Rectal smooth muscle tissue (tissue), 1 donor: ENCODE measurements around the gene SPATA3.

Experiments used
- H3K27ac ChIP-seq: one replicate; pipeline ENCODE4 v1.7.0; 2013; ENCODE audit warnings: low read depth, low read length, inconsistent platforms
- H3K27me3 ChIP-seq: one replicate; pipeline ENCODE4 v1.7.0; 2013; ENCODE audit warnings: low read length; ENCODE audit not compliant: control insufficient read depth, insufficient read depth
- H3K36me3 ChIP-seq: one replicate; pipeline ENCODE4 v1.7.0; 2013; ENCODE audit warnings: low read length; ENCODE audit not compliant: control insufficient read depth, insufficient read depth
- H3K4me1 ChIP-seq: one replicate; pipeline ENCODE4 v1.7.0; 2013; ENCODE audit warnings: low read length; ENCODE audit not compliant: control insufficient read depth, insufficient read depth
- H3K4me3 ChIP-seq: one replicate; pipeline ENCODE4 v1.7.0; 2013; ENCODE audit warnings: low read length
- H3K9ac ChIP-seq: one replicate; pipeline ENCODE4 v1.7.0; 2013; ENCODE audit warnings: low read length

SPATA3 gene

DNA sequence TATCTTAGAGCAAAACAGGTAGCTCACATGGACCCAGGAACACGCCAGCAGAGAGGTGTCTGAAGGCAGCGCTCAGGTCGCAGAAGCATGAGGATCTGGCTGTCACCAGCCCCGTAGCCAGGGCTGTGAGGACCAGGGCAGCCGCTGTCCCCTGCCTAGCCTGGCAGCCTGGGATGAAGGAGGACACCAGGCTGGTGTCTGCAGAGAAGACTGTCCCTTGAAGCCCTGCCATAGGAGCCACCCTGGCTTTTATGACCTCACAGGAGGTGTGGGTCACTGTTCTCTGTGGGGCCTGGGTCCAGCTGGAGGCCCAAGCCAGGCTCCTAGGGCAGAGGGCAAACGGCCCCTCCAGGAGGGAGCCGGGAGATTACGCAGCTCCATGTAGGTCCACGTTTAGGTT is at the start of gene SPATA3:
TSS of gene SPATA3 (plus strand) at position 301 of the 400 bp plus-strand sequence. CDS start 113 bp downstream, outside the sequence.
- no peak within 1 kb of the TSS for H3K9ac ChIP-seq
- H3K4me1 ChIP-seq = no peaks in the 10 kb centered on the region
- H3K27ac ChIP-seq = no peak within 1 kb of the TSS
- no peaks in the 10 kb centered on the region for H3K36me3 ChIP-seq
- H3K27me3 ChIP-seq = no peaks in the 10 kb centered on the region
- H3K4me3 ChIP-seq = no peak within 1 kb of the TSS

DNA sequence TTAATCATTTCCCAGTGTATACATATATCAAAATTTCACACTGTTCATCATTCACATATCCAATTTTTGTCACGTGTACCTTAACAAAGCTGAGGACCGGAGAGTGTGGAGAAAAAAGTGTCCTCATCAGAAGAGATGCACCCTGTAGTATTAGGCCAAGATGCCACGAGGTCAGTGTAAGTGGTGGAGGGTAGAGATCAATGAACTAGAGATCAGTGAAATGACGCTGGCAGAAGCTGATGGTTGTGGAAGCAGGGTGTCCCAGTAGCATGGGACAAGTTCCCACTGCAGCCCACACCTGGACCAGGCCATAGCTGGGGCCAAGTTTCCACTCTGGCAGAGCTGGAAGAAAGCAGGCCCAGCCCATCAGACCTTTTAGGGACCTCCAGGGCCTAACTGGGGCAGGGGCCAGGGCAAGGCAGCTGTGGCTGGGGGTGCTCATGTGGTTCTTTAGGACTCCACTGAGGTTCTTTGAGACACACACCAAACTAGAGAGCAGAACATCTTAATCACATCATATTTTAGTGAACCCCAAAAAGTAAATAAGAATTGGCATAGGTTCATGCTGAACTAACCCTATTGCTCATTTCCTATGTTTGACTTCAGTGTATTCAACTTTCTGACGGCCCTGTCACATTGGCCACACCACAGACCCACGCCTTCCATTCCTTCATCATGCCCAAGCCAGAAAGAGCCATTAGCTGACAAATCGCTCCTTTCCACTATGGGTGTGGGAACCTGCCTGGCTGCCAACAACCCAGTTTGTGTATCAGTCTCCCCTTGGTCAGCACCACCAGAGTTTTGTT is 49.3 kb upstream of the SPATA3 start:
- no peak overlapping the region for H3K4me3 ChIP-seq
- H3K27ac ChIP-seq = no peak overlapping the region
- H3K4me1 ChIP-seq = no peaks in the 10 kb centered on the region

DNA sequence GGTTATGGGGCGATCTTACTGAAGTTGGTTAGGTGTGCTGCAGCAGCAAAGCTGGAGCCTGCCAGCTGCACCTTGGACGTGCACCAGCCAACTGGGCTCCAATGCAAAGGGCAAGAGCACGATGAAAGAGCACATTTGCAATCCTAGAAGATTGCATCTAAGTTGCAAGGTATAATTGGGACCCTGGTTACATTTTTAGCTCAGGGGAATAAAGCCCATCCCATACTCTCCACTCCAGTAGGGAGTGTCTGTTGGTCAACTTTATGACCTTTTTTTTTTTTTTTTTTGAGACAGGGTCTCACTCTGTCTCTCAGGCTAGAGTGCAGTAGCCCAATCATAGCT is 48.7 kb upstream of the SPATA3 start:
- H3K36me3 ChIP-seq = no peaks in the 10 kb centered on the region
- H3K27me3 ChIP-seq = no peaks in the 10 kb centered on the region
- no peak overlapping the region for H3K9ac ChIP-seq
- H3K4me1 ChIP-seq = no peaks in the 10 kb centered on the region
- H3K4me3 ChIP-seq = no peak overlapping the region
- H3K27ac ChIP-seq = no peak overlapping the region

More for the DNA sequence above, 49.3 kb upstream of the SPATA3 start:
- H3K36me3 ChIP-seq = no peaks in the 10 kb centered on the region
- H3K27me3 ChIP-seq = no peaks in the 10 kb centered on the region
- H3K9ac ChIP-seq = no peak overlapping the region

DNA sequence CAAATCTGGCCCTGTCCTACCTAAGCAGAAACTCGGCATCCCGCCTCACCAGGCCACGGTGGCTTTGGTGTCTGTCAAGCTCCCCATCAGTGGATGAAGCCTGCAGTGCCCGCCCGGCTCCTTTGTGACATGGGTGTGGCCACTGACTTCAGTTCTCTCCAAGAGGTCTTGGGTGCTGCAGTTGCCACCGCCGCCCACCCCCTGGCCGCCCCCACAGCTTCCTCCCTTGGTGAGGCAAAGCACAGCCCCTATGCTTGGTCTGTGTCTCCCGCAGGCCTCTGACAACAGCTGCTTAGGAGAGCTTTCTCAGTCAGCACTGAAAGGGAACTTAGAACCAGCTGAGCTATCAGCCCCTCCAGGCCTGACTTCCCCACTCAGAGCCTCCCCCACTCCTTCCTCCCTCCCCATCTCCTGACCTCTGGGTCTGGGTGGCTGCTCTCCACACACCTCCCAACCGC is 48.0 kb upstream of the SPATA3 start:
- H3K4me3 ChIP-seq = no peak overlapping the region
- no peaks in the 10 kb centered on the region for H3K4me1 ChIP-seq
- no peaks in the 10 kb centered on the region for H3K27me3 ChIP-seq
- no peak overlapping the region for H3K9ac ChIP-seq
- H3K27ac ChIP-seq = no peak overlapping the region
- H3K36me3 ChIP-seq = no peaks in the 10 kb centered on the region

DNA sequence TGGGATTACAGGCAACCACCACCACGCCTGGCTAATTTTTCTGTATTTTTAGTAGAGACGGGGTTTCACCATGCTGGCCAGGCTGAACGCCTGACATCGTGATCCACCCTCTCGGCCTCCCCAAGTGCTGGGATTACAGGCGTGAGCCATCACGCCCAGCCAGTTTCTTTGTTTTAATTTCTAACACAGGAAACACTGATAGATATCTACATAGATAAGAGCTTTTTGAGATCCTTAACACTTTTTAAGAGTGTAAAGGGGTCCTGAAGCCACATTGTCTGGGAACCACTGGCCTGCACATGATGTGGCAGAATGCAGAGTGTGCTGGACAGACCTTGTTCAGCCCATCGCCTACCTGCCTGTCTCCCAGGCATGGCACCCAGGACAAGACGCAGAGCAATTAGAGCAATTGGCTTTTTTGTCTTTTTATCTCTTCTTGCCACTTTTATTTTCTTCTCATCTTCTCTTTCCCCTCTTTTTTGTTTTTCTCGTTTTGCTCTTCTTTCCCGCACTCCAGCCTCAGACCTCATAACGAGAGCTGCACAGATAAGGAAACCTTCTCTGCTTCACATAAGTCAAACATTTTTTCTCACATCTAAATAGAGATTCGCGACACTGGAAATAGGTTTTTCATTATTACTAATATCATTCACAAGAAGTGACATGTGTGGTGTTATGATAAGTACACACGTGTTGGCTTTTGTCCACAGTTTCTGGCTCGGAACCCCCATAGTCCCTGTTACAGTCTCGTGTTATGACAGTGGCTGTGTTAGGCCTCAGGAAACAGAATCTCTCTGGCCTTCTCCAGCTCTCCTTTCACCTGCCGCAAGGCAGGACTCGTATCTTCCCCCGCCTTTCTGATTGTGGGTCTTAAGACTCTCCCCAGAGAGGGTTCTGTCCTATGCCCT is 45.7 kb upstream of the SPATA3 start:
- H3K27ac ChIP-seq = no peak overlapping the region
- no peak overlapping the region for H3K4me3 ChIP-seq
- no peak overlapping the region for H3K9ac ChIP-seq
- no peaks in the 10 kb centered on the region for H3K27me3 ChIP-seq
- no peaks in the 10 kb centered on the region for H3K4me1 ChIP-seq
- H3K36me3 ChIP-seq = no peaks in the 10 kb centered on the region

DNA sequence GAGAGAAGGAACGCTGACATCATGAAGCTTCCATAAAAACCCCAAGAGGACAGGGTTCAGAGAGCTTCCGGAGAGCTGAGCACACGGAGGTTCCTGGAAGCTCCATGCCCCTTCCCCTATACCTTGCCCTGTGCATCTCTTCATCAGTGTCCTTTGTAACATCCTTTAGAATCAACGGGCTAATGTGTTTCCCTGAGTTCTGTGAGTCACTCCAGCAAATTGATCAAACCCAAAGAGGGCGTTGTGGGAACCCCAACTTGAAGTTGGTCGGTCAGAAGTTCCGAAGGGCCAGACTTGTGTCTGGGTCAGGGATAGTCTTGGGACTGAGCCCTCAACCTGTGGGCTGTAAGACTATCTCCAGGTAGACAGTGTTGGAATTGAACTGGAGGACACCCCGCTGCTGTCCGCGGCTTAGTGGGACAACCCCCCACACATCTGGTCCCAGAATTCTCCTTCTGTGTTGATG is 45.0 kb upstream of the SPATA3 start:
- Histone ChIP-seq H3K4me3 (no peak overlapping the region), H3K27me3 (no peaks in the 10 kb centered on the region), H3K36me3 (no peaks in the 10 kb centered on the region), H3K9ac (no peak overlapping the region), H3K27ac (no peak overlapping the region), H3K4me1 (no peaks in the 10 kb centered on the region)

DNA sequence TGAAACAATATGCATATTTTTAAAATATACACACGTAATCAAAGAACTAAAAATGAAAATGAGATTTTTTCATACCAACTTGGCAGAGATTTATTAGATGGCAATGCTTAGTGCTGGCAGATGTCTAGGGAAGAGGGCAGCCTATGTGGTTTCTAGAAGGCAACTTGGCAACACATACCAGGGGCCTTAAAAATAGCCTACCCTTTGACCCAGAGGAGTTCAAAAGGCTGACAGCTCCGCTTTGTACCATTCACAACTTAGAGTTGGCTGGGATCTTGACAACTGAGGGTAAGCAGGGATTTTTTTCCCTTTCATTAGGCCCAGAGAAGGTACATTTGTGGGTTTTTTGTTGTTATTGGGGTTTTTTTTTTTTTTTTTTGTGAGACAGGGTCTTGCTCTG is 44.5 kb upstream of the SPATA3 start:
- Histone ChIP-seq H3K4me1 (no peaks in the 10 kb centered on the region), H3K9ac (no peak overlapping the region), H3K4me3 (no peak overlapping the region), H3K27me3 (no peaks in the 10 kb centered on the region), H3K36me3 (no peaks in the 10 kb centered on the region), H3K27ac (no peak overlapping the region)

DNA sequence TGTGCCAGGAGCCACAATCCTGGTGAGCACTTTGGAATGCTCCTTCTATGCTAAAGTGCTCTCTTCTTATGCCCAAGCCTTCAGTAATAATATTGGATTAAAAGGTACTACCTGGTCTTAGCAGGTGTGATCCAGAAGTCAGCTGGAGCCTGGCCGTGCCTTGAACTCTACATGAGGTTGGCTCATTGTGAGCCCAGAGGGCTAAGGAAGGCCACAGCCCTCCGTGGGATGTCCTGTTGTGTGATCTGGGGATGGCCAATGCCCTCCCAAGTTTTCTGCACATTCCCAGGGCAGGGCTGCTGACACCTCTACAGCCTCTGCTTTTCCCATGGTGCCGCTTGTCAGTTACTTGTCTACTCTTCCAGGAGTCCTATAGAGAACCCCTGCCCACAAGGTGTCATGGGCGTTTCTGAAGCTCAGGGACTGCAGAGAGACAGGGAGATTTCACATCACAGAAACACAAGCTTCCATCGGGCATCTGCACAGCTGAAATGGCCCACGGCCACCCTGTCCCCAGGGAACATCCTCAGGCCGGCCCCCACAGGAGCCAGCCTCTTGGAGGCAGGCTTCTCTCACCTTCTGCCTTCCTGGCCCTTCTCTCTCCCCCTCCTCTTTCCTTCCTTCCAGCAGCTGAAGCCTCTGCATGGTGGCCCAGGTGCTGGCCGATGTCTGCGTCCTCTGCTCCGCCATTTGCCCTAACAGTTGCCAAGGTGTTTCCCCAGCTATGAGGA is 43.5 kb upstream of the SPATA3 start:
- no peak overlapping the region for H3K4me3 ChIP-seq
- no peak overlapping the region for H3K9ac ChIP-seq
- H3K27ac ChIP-seq = no peak overlapping the region
- no peaks in the 10 kb centered on the region for H3K36me3 ChIP-seq
- H3K27me3 ChIP-seq = no peaks in the 10 kb centered on the region
- H3K4me1 ChIP-seq = peaks cover 2% of the 10 kb centered on the region

DNA sequence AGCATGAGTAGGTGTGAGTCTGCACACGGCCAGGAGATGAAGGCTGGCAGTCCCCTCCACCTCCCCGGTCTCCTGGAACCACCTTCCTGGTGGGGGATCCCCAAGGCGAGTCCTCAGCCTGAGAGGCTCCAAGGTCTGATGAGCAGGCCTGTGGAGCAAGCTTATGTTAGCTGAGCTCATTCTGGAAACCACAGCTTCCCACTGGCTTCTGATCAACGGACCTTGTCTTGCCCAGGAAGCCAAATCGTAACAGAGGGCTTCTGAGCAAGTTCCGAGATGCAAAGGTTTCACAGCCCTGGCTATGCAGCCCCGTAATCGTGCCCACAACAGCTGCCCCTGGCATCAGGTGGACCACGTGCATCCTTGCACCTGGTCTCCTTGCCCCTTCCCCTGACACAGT is 42.1 kb upstream of the SPATA3 start:
- Histone ChIP-seq H3K36me3 (no peaks in the 10 kb centered on the region), H3K4me1 (peaks cover 2% of the 10 kb centered on the region), H3K4me3 (no peak overlapping the region), H3K9ac (no peak overlapping the region), H3K27ac (no peak overlapping the region), H3K27me3 (no peaks in the 10 kb centered on the region)

DNA sequence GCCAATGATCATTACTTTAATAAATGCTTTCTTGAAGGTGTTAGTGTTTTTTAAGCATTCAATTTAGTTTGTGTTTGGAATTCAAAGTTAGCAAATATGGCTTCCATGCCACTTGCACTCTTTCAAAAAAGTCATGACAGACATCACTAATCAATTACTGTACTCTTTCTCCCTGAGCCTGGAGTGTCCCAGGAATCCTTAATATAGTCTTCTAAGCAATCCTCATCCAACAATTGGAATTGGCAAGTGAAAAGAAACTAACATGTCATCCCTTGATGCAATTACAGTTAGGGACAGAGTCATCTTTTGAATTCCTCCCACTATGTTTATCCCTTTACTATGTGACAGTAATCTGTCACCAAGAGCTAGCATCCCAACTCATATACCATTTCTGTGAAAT is 41.2 kb upstream of the SPATA3 start:
- Histone ChIP-seq H3K4me3 (no peak overlapping the region), H3K27ac (no peak overlapping the region), H3K9ac (no peak overlapping the region), H3K4me1 (peaks cover 2% of the 10 kb centered on the region), H3K27me3 (no peaks in the 10 kb centered on the region), H3K36me3 (no peaks in the 10 kb centered on the region)

DNA sequence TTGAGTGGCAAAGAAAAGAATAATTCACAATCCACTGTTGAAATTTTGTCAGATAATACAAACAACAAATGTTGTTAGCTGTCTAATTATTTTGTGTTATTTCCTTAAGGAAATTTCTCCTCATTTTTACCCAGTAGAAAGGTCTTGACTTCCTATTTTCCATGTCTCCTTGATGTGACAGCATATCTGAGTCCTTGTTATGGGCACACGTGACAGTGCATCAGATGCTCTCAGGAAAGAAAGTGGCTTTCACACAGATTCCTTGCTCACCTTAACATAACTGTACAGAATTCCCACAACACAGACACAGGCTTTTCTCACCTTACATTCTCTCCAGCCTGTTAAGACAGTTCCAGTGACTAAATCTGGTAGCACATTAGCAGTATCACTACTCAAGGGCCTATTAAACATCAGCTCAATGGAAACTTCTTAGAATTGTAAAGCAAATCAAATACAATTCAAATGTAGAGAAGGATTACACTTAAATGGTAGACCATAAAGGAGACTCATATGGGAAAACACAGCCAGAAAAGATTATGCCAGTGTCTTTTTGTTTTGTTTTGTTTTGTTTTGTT is 40.7 kb upstream of the SPATA3 start:
- no peaks in the 10 kb centered on the region for H3K36me3 ChIP-seq
- no peak overlapping the region for H3K4me3 ChIP-seq
- H3K9ac ChIP-seq = no peak overlapping the region
- H3K27ac ChIP-seq = no peak overlapping the region
- H3K27me3 ChIP-seq = no peaks in the 10 kb centered on the region
- peaks cover 2% of the 10 kb centered on the region for H3K4me1 ChIP-seq
